Measurements from ENCODE around the gene ANKRD12.

GRCh38 chr18:9292047-9292446, 155.5 kb downstream of the ANKRD12 start:
- TF ChIP-seq CTCF (IDR thresholded peaks at IDR 0.05): no peak
- TF ChIP-seq ZFX (IDR thresholded peaks at IDR 0.05; ENCODE audit: borderline replicate concordance): no peak

Measured in 22Rv1 (cell line).